GM21737 (cell line): ENCODE data around the gene SCARF2.

Experiments used
- ATAC-seq: cut with Tn5 transposase; IDR thresholded peaks from one replicate; pipeline ENCODE4 v1.9.1; 2021; ENCODE audit warnings: mild to moderate bottlenecking, moderate library complexity; ENCODE audit not compliant: unreplicated experiment

The SCARF2 gene

DNA sequence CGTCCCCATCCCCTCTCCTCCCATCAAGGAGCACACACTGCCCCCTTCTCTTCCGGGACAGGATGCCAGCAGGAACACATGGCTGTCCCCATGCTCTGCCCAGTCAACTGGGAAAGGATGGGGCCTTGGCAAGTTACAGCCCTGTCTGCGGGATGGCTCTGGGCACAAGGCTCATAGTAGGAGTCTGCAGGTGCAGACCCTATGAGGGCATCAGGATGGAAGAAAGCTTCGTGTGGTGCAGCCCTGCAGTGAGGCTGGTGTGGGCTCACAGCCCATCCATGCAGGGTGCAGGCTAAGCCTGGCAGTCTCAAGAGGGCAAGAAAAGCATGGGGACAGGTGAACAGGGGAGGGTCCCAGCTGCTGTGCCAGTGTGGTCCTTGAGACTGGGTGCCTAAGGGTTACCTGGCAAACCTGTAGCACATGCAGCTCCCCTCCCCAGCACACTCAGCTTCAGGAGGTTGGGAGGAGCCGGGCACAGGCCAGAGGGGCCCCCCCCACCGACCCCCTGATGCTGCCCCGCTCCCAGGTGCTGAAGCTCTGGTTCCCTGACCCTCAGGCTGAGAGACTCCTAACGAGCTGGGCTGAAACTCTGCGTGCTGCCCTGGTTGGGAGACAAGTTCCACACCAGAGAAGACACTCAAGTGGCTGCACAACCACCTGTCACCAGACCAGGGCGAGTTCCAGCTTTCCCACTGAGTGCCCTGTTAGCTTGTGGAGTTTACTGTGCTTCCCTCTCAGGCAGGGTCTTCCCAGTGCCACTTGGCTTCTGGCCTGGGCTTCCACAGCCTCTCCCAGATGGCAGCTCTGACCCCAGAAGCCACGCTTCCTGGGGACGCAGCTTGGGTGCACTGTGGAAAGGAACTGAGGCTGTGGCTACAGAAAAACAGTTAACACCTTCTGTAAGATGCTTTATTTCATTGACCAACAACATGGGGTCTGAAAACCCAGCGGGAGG is 3.3 kb upstream of the SCARF2 start:
- ATAC-seq = no peak

DNA sequence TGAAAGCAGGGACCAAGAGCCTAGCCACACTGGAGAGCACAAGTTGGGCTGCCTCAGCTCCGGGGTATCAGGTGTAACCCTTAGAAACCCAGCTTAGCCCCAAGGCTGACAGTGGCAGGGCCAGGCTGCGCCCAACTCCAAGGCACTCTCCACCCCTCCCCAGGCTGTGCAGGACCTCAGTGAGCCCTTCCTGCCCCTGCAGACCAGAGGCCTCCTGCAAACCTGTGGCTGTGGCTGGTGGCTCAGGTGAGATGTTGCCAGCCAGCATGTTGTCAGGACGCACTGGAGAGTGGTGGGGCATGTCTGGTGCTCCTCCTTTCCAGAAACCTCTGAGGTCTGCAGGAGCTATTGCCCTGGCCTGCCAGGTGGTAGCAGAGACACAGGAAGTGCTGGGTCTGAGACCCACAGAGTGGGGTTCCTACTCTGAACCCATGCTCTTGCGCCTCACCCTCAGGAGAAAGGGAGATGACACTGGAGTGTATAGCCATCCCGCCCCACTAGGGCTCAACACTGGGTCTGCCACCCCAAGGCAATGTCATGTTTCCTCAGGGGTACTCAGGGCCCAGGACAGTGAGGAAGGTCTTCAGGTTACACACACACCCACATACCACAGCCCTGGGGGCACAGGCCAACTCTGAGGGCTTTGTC is 2.4 kb upstream of the SCARF2 start:
- ATAC-seq = no peak

DNA sequence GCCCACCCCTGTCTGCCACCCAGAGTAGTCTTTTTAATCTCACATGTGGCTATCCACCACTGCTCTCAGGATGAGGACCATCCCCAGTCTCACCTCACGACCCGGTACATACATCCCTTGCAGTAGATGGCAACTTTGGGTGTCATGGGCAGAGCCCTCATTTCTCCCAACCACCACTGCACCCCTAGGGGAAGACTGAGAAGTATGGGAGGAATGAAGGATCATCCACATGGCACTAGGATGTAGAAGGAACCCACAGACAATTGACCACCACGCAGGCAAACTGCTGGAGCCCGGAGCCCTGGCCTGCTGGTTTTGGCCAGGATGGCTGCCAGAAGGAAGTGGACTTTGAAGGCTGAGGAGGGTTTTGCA is 1.9 kb upstream of the SCARF2 start:
- no peak for ATAC-seq

DNA sequence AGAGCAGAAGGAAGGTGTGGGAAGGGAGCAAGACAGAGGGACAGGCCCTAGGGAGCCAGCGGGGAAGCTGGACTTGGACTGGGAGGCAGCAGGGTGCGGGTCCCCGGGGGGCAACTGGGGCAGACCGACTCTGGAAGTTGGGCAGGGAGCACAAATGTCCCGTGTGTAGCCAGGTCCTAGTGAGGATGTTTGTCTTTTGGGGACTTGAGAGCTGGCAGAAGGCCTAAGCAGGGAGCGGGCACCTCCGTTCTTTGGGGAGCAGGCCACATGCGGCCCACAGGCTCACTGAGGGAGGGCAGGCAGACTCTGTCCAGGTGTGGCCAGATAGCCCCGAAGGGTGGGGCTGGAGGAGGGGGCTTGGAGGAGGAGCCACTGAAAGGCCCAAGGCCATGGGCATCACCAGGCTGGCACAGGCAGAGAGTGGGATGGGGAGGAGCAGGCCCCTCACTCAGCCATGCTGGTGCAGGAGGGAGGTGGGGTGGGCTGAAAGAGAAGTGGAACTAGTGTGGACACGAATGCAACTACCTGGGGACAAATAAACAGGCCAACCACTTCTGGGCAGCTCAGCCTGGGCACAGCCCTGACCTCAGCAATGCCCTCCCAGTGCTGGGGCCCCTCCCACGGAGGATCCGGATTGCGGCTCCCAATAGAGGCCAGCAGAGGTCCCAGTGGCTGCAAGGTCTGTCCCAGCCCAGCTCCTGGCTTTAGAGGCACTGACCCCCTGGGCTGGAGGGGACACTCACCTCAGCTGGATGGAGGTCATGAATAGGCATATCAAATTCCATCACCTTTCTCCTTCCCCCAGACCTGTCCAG is 1.3 kb upstream of the SCARF2 start:
- ATAC-seq = no peak

DNA sequence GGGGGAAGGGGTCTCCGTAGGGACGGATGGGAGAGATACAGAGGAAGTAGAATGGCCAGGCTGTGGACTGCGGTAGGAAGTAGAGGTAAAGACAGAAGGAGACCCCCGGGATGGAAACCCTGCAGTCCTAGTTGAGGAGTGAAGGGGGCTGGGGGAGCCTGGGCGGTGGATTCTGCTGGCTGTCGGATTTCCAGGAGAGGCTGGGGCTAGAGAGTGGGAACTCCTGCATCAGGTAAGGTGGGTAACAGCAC is 727 bp upstream of the SCARF2 start:
- no peak for ATAC-seq

DNA sequence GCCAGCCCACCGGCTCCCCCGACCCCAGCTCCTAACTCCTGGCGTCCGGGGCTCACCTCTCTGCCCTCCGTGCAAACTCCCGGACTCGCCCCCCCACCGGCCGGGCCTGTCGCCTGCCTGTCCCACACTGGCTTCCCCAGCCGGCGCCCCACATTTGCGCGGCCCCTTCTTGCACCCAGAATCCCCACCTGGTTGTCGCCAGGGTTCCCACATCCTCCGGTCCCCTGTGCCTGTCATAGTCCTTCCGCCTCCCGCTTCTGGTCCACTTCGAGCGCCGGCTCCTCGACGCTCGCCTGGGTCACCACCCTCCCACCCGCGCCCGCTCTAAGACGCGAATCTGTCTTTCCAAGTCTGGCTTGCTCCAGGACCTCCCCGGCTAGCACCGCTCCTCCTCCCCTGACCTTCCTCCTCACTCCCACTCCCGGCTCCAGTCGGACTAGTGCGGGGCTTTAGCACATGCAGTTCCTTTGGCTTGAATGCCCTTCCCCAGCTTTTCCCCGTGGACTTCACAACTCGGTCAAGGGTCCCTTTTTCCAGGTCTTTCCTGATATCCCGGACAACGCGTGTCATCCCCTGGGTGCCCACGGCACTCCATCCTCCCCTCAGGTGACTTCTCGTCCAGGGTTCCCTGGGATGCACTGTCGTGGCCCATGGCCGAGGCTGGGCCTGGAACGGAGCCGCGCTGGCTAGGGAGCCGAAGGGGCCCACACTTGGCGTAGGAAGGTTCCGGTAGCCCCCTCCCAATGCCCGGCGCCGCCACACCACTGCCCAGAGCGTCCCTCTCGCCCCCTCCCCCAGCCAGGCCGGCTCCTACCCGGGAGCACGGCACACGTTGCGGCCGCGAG is 635 bp downstream of the SCARF2 start:
- ATAC-seq = no peak

DNA sequence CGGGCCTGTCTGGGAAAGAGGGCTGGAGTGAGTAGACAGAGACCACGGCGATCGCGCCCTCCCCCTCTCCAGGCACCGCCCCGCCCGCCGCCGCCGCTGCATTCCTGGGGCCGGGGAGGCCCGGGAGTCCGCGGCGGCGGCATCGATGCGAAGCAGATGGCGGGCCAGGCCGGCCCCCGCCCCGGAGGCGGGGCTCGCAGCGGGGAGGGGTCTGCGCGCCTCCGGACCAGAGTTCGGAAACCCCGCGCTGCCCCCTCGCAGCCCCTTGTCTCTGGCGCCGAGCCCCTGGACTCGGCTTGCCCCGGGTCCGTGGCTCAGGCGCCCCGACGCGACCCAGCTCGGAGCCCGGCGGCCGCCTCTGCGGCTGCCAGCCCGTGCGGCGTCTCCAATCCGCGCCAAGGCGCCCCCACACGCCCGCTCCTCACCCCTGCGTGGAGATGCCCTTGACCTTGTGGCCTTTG is 1.3 kb downstream of the SCARF2 start:
- no peak for ATAC-seq

DNA sequence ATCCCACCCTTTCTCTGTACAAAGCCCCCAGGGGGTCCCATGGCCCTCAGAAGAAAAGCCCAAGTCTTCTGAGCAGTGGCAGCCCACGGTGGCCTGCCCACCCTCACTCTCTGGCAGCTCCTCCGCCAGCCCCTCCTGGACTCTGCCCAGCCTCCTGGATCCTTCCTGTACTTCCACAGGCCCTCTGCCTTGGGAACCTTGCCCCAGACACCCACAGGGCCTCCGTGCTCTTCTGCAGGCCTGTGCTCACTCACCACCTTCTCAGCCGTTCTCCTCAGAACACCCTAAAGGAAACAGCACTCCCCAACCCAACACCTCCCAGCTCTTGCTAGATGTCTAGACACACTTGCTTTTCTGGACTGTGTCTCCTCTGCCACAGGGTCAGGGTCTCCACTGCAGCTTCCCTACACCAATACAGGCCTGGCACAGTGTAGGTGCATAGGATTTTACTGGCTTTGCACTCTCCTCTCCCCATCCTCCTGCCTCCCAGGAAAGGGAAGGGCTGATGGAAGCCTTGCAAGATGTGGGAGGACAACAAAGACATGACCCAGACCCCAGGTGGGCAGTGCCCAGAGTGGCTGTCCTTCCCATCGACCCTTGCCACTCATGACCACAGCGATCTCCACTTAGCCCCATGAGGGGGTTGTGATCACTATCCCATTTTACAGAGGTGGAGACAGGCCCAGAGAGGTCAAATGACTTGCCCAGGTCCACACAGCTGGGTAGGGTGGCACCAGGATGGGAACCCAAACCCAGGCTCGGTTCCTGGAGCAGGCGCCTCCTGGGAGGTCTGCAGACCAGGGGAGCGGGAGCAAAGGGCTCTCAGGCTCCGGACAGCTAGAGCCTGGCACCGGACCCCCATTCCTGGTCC is 2.0 kb downstream of the SCARF2 start:
- ATAC-seq = no peak

DNA sequence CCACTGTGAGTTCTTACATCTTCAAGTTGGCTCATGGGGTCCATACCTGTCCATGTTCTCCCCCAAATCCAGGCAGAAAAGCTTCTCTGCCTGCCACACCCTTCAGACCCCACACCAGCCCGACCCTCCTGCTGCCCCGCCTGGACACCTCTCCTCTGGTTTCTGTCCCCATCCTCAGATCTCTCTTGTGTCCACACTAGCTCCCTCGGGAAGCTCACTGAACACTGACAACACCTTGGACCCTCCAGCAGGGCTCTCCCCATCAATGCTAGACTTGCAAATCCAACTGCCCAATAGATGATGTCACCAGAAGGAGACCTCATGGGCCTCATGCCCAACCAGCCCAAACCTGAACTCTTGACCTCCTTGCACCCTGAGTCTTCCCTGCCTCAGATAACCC is 2.9 kb downstream of the SCARF2 start:
- no peak for ATAC-seq

DNA sequence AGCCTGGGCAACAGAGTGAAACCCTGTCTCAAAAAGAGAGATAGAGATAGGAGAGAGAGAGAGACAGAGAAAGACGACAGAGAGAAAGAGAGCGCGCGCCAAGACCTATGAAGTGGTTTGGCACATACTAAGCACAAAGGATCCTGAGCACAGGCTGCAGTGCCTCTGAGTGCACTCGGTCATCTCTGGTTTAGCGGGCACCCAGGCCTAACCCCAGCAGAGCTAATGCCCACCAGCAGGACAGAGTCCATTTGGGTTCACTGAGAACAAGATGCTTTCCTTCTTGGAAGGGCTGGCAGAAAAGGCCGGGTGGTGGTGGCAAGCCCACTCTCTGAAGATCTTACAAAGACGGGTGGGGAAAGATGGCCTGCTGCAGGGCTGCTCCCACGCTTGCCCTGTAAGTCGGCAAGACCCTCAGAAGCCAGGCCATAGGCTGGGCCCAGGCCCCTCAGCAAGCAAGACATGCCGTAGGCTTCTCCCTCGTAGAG is 3.3 kb downstream of the SCARF2 start:
- ATAC-seq = no peak

DNA sequence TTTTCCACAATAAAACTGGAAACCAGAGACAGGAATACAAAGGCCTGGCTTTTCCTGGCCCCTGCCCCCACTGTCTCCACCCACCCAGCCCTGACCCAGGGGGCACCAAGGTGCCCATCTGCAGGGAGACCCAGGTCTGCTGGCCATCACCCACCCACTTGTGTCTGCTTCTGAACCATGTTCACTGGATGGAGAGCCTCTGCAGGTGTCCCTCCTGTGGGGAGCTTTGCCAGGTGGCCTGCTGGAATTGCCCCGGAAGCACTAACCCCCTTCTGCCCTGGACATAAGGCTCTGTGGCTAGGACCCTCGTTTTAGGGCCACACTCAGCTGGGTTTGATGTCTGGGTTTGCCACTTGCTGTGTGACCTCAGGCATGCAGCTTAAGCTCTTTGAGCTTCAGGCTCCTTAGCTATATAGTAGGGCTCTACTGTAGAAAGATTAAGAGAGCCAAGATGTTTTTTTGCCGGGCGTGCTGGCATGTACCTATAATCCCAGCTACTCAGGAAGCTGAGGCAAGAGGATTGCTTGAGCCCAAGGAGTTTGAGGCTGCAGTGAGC is 3.9 kb downstream of the SCARF2 start:
- ATAC-seq = no peak

DNA sequence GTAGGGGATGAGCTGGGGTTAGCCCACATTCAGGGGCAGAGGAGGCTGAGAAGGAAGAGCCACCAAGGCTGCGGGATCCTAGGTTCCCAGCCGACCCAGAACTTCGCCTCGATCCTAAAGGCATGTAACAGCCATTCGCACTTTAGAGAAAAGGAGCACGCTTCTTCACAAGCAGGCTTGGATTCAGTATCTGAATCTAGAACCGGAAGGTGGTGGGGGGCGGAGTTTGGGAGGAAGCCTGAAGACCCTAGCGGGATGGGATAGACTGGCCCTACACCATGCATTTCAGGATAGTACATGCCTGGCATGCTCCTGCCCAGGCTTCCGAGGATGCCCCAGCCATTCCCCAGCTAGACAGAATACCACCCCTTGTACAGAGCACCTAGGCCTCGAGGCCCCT is 4.4 kb downstream of the SCARF2 start:
- ATAC-seq = no peak

DNA sequence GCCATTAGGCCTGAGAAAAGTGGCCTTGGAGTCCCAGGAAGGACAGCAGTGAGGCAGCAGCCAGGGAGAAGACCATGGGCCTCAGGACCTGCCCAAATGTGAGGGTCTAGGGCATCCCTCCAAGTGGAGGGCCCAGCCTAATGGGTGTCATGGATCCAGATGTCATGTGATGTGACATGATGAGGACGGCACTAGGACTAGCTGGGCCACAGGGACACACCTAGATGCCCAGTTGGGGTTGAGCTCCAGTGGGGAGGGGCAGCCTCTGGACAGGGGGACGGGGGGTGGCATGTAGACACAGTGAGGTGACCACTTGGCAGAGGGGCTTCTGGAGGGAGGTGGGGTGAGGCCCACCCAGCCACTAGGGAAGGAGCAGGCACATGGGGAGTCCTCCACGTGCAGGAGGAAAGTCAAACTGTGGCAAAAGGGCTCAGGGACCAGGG is 5.4 kb downstream of the SCARF2 start:
- no peak for ATAC-seq

DNA sequence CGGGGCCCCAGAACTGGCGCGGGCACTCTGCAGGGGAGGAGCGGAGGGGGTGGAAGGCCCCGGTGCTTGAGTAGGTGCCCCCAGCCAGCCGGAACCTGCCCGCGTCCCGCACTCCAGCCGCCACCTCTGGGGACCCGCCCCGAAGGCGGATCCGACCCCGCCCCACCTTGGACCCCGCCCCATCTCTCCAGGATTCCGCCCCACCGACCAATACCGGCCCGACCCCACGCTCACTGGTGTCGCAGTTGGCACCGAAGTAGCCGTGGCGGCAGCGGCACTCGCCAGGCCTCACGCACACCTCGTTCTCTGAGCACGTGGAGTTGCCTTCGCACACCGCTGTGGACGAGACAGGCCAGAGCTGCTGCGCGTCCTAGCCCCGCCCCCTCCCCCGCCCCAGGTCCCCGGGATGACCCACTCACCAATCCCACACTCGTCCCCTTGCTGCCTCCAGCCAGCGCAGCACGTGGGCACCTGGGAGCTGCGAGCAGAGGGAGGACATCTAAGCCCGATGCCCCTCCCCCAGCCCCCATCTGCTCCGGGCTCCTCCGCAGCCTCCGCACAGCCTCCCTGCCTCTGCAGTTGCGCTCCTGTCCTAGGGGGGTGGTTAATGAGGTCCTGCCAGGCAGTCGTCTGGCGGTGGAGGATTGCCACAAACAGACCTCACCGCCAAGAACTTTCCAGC is 6.0 kb downstream of the SCARF2 start:
- ATAC-seq = no peak

DNA sequence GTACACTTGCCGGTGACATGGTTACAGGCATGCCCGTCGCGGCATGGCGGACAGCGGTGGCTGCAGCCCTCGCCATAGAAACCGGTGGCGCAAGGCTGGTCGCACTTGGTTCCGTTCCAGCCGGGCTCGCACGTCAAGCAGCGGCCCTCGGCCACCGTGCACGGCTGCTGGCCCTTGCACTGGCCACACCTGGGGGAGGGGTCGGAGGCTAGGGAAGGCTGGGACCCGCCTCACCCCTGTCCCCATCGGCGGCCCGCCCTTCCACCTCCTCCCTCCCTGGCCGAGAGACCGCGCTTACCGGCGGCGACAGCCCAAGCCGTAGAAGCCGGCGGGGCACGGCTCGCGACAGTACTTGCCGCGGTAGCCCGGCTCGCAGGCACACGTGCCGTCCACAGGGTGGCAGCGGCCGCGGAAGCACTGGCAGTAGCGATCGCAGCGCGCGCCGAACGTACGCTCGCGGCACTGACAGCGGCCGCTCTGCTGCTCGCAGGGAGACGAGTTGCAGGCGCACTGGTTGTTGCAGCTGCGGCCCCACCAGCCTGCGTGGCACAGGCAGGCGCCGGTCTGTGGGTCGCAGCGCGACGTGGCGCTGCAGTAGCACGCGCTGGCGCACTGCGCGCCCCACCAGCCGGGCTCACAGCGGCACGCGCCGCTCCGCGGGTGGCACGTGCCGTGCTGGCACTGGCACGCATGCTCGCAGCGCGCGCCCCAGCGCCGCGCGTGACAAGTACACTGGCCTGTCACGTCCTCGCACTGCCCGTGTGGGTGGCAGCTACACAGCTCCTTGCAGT is 6.7 kb downstream of the SCARF2 start:
- ATAC-seq = no peak

DNA sequence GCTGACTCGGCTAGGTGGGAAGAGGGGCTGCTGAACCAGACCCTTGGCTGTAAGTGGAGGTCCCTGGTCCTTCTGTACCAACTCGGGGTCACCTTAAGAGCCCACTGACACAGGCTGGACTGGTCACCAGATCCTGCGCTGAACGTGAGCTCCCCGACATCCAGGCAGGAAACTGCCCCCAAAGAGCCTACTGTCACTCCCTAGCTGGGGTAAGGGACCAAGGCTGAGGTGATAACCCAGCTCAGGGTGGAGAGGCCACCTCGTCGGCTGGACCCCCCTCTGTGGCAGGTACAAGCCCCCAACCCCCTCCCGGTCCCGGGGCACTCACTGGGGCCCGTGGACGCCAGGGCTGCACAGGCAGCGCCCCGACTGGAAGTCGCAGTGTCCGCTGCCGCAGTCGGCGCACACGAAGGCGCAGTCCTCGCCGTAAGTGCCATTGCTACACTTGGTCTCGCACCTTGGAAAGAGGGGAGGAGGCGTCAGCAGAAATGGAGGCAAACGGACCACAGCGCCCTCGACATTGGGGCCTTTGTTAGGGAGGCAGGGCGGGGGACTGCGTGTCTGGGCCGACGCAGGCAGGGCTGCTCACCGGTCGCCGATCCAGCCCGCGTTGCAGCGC is 7.4 kb downstream of the SCARF2 start:
- no peak for ATAC-seq

DNA sequence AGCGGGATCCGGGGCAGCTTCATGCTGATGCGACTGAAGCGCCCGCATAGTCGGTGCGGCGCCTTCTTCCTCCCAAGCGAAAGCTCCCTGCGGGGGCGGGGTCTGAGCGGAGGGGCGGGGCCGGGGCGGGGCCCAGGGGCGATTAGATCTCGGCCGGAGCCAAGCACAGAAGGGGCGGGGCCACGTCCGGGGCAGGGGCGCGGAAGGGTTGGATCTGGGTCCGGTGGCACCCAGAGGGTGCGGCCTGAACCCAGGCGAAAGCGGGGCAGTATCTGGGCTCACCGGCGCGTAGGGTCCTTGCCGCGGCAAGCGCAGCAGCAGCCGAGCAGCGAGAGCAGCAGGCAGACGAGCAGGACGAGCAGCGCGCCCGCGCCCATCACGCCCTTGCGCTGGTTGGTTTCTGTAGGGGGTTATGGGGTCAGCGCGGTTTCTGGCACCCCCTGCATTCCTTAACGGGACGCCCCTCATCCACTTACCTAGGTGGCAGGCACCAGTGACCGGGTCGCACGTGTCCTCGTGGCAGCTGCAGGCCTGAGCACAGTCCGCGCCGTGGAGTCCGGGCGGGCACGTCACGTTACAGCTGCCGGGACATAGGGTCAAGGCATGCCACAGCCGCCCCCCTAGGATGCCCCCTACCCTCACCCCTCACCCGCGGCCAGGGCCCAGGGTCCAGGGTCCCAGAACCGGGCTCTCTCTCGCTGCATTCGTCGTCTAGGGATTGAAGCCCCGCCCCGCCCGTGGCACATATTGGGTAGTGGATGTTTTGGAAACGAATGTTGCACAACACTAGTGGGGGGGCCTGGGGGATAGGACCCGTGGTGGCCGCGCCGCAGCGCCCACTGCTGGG is 8.1 kb downstream of the SCARF2 start:
- ATAC-seq = no peak
